HL-60 (cell line): Measurements from ENCODE around the gene MGST2.

Experiments
- DNase-seq, 2 experiments: peaks; one replicate each; pipeline ENCODE4 v3.0.0-alpha.2; 2010 to 2020; ENCODE audit warnings: low read depth in 1 of 2, low spot score in 1 of 2
- H3K27ac ChIP-seq: fragments of 250-450 bp; sonication (Bioruptor Pico); replicated peaks from 2 replicates; pipeline ENCODE4 v1.5.1; 2020; ENCODE audit warnings: mild to moderate bottlenecking, moderate library complexity
- H3K27me3 ChIP-seq: fragments of 250-450 bp; sonication (Bioruptor Pico); 2 replicates; pipeline ENCODE4 v1.5.1; 2021; ENCODE audit warnings: mild to moderate bottlenecking, moderate library complexity; ENCODE audit not compliant: insufficient read depth, poor library complexity, severe bottlenecking
- H3K4me3 ChIP-seq: replicated peaks from 2 replicates; pipeline ENCODE4 v1.5.1; 2011; ENCODE audit warnings: mild to moderate bottlenecking, control low read depth, low read length; ENCODE audit not compliant: insufficient read depth
- CTCF ChIP-seq: IDR thresholded peaks from one replicate; pipeline ENCODE4 v1.5.1; 2011; ENCODE audit warnings: low read length, control low read depth, inconsistent platforms; ENCODE audit not compliant: insufficient read depth
- GABPA ChIP-seq: IDR thresholded peaks from 2 replicates; pipeline ENCODE4 v1.6.1; 2012; ENCODE audit warnings: low read depth
- POLR2AphosphoS5 ChIP-seq: IDR thresholded peaks from 2 replicates; pipeline ENCODE4 v1.6.1; 2012; ENCODE audit warnings: low read depth
- REST ChIP-seq: IDR thresholded peaks from 2 replicates; pipeline ENCODE4 v1.6.1; 2012; ENCODE audit warnings: low read depth; ENCODE audit not compliant: insufficient replicate concordance
- SPI1 ChIP-seq: IDR thresholded peaks from 2 replicates; pipeline ENCODE4 v1.6.1; 2012; ENCODE audit warnings: low read depth, mild to moderate bottlenecking, borderline replicate concordance

Gene MGST2

GRCh38 chr4:139740121-139740520 is 74.5 kb downstream of the MGST2 start:
- Histone ChIP-seq H3K27me3 (no peaks in the 10 kb centered on the region), H3K27ac (no peak overlapping the region), H3K4me3 (no peak overlapping the region)
- TF ChIP-seq GABPA (no peak), CTCF (no peak), POLR2AphosphoS5 (no peak), SPI1 (no peak), REST (no peak)
- DNase-seq, result no peak

GRCh38 chr4:139740531-139741041 is 75.0 kb downstream of the MGST2 start:
- peak; percentile 23 to 62 for DNase-seq
- TF ChIP-seq GABPA (no peak), REST (no peak), POLR2AphosphoS5 (no peak), CTCF (no peak), SPI1 (no peak)
- H3K27ac ChIP-seq, result no peak overlapping the region
- no peak overlapping the region for H3K4me3 ChIP-seq
- no peaks in the 10 kb centered on the region for H3K27me3 ChIP-seq

GRCh38 chr4:139743027-139743426 is 77.4 kb downstream of the MGST2 start:
- Histone ChIP-seq H3K4me3 (no peak overlapping the region), H3K27ac (no peak overlapping the region), H3K27me3 (no peaks in the 10 kb centered on the region)
- TF ChIP-seq CTCF, result no peak
- no peak for TF ChIP-seq GABPA
- no peak for TF ChIP-seq SPI1
- TF ChIP-seq POLR2AphosphoS5, result no peak
- no peak for TF ChIP-seq REST
- no peak for DNase-seq
